Naive B cell (primary cell): ENCODE measurements around the gene NCS1. TPM values are rescaled to one million over a fixed set of nuclear protein-coding genes. Genes with fewer than 3 reads are reported as not detected.

Source experiments
- ATAC-seq, 2 donors: fragments of 150-1000 bp; cut with Tn5 transposase; 2 replicates each; pipeline ENCODE4 v1.10.0; 2021; ENCODE audit warnings: low read depth in 2 of 2, mild to moderate bottlenecking in 2 of 2, moderate library complexity in 2 of 2
- DNase-seq: peaks from one replicate; pipeline ENCODE4 v3.0.0; 2022
- H3K27ac Mint-ChIP-seq, 6 donors: one replicate each; pipeline ENCODE4 v1.8.0; 2020 to 2022; ENCODE audit warnings: mild to moderate bottlenecking in 6 of 6, mixed read lengths in 6 of 6, moderate library complexity in 5 of 6, inconsistent platforms in 2 of 6
- H3K27me3 Mint-ChIP-seq, 3 donors: one replicate each; pipeline ENCODE4 v1.8.0; 2021 to 2022; ENCODE audit warnings: mixed read lengths in 3 of 3, mild to moderate bottlenecking in 1 of 3
- H3K36me3 Mint-ChIP-seq, 2 donors: one replicate each; pipeline ENCODE4 v1.8.0; 2020 to 2022; ENCODE audit warnings: mixed read lengths in 2 of 2, inconsistent platforms in 1 of 2, mild to moderate bottlenecking in 1 of 2
- H3K4me1 Mint-ChIP-seq, 3 donors: one replicate each; pipeline ENCODE4 v1.8.0; 2020 to 2022; ENCODE audit warnings: mixed read lengths in 3 of 3, inconsistent platforms in 1 of 3, mild to moderate bottlenecking in 1 of 3, moderate library complexity in 1 of 3
- H3K4me3 Mint-ChIP-seq, 8 donors: one replicate each; pipeline ENCODE4 v1.8.0; 2020 to 2022; ENCODE audit warnings: mild to moderate bottlenecking in 8 of 8, mixed read lengths in 8 of 8, moderate library complexity in 8 of 8, inconsistent platforms in 2 of 8
- H3K9me3 Mint-ChIP-seq, 7 donors: one replicate each; pipeline ENCODE4 v1.8.0; 2020 to 2022; ENCODE audit warnings: mixed read lengths in 7 of 7, mild to moderate bottlenecking in 5 of 7, inconsistent platforms in 2 of 7, moderate library complexity in 1 of 7
- polyA plus RNA-seq, 6 donors: library from polyadenylated mRNA; unstranded; fragments of 300-500 nt; fragmentation: Illumina TruSeq; gene quantifications; one replicate each; pipeline ENCODE4 v1.2.3, GENCODE V29; 2021; ENCODE audit warnings: low read depth in 6 of 6

NCS1 gene
- polyA plus RNA-seq, 6 donors from 2014 or later, result 0.04 TPM; not detected in 5

DNA sequence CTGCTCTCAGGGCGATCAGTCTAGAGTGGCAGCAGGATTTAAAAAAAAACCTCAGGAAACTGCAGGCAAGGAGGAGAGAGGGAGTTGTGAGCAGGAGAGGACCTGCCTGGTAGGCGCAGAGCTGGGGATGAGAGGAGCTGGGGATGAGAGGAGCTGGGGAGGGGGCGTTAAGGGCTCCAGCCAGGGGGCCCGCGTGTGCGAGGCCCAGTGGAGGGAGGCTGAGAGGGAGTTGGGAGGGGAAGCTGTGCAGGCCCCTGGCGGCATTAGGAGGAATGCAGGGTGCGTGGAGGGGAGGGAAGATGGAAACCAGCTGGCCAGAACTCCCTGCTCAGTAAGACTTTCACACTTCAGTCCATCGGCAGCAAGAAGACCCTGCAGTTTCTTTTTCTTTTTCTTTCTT lies 48.1 kb downstream of the NCS1 start:
- H3K36me3 Mint-ChIP-seq, result no peaks in the 10 kb centered on the region
- H3K9me3 Mint-ChIP-seq, result no peaks in the 10 kb centered on the region
- no peak overlapping the region for H3K27ac Mint-ChIP-seq
- DNase-seq, result no peak
- no peaks in the 10 kb centered on the region for H3K27me3 Mint-ChIP-seq
- no peaks in the 10 kb centered on the region for H3K4me1 Mint-ChIP-seq
- ATAC-seq, result no peak
- no peak overlapping the region for H3K4me3 Mint-ChIP-seq

DNA sequence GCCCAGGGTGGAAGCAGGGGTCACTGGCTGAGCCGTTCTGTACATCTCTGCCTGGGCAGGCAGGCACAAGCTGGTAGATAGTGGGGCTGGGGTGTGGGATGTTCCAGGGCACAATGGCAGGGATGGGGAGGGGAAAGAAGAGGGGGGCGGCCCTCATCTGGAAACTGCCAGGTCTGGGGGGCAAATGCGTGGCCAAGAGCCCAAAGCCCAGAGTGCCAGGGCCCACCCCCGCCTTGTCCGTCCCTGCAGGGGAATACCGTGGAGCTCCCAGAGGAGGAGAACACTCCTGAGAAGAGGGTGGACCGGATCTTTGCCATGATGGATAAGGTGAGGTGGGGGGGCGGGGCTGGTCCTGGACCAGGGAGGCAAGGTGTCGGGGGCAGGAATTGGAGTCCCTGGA lies 50.6 kb downstream of the NCS1 start:
- Mint-ChIP-seq H3K27me3 (peaks cover 0 to 4% (median 0%) of the 10 kb centered on the region in 3 donors), H3K27ac (no peak overlapping the region), H3K4me1 (no peaks in the 10 kb centered on the region), H3K36me3 (no peaks in the 10 kb centered on the region), H3K9me3 (peaks cover 0 to 10% (median 7%) of the 10 kb centered on the region in 7 donors), H3K4me3 (no peak overlapping the region)
- ATAC-seq, result no peak
- no peak for DNase-seq

DNA sequence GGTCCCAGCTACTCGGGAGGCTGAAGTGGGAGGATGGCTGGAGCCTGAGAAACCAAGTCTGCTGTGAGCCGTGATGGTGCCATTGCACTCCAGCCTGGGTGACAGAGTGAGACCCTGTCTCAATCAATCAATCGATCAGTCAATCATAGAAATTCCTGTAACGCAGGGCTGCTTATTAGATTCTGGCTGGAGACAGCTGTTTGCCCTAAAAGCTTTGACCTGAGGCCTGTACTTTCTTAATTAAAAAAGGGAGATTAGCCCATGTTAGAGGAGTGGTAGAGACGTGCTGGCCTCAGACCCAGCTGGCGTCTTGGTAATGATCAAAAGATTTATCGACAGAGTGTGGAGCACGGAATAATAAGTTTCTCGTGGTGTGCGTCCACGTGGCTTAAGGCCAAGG lies 52.9 kb downstream of the NCS1 start:
- ATAC-seq (no peak), DNase-seq (no peak)
- peaks cover 0 to 23% (median 18%) of the 10 kb centered on the region in 7 donors for H3K9me3 Mint-ChIP-seq
- no peak overlapping the region for H3K27ac Mint-ChIP-seq
- no peaks in the 10 kb centered on the region for H3K36me3 Mint-ChIP-seq
- H3K4me1 Mint-ChIP-seq, result no peaks in the 10 kb centered on the region
- no peak overlapping the region for H3K4me3 Mint-ChIP-seq
- peaks cover 0 to 4% (median 0%) of the 10 kb centered on the region in 3 donors for H3K27me3 Mint-ChIP-seq

DNA sequence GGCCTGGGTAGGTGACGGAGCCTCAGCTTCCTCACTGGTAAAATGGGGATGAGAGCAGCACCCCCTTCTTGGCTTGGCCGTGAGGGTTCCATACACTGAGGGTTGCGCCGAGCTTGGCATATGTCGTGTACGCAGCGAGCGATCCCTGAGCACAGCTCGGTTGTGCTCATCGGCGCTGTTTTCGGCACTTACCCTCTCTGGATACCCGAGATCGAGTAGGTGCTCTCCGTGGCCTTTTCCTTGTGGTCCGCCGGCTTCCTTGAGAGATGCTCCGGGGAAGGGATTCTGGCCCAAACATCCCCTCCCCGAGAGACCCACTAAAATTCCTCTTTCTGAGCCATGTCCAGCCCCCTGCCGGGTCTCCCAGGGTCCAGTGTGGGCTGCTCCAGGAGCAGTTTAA lies 53.4 kb downstream of the NCS1 start:
- DNase-seq (no peak), ATAC-seq (no peak)
- H3K4me1 Mint-ChIP-seq, result no peaks in the 10 kb centered on the region
- peaks cover 0 to 4% (median 0%) of the 10 kb centered on the region in 3 donors for H3K27me3 Mint-ChIP-seq
- H3K9me3 Mint-ChIP-seq, result peaks cover 0 to 23% (median 18%) of the 10 kb centered on the region in 7 donors
- no peak overlapping the region for H3K4me3 Mint-ChIP-seq
- no peaks in the 10 kb centered on the region for H3K36me3 Mint-ChIP-seq
- no peak overlapping the region for H3K27ac Mint-ChIP-seq

DNA sequence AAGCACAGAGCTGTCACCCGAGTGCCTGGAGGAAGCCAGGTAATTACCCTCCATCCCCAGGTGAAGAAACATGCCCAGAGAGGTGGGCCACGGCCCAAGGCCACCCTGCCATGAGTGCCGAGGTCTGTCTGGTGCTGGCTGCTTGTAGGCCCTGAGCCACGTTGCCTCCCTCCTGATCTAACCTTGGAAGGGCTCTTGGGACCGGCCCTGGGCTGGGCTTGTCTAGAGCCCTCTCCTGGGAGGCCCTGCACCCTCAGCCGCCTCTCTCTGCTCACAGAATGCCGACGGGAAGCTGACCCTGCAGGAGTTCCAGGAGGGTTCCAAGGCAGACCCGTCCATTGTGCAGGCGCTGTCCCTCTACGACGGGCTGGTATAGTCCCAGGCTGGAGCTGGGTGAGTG lies 53.9 kb downstream of the NCS1 start:
- H3K36me3 Mint-ChIP-seq, result no peaks in the 10 kb centered on the region
- no peaks in the 10 kb centered on the region for H3K4me1 Mint-ChIP-seq
- peaks cover 0 to 4% (median 0%) of the 10 kb centered on the region in 3 donors for H3K27me3 Mint-ChIP-seq
- peaks cover 0 to 23% (median 18%) of the 10 kb centered on the region in 7 donors for H3K9me3 Mint-ChIP-seq
- DNase-seq (no peak), ATAC-seq (no peak)
- H3K27ac Mint-ChIP-seq, result no peak overlapping the region
- no peak overlapping the region for H3K4me3 Mint-ChIP-seq

DNA sequence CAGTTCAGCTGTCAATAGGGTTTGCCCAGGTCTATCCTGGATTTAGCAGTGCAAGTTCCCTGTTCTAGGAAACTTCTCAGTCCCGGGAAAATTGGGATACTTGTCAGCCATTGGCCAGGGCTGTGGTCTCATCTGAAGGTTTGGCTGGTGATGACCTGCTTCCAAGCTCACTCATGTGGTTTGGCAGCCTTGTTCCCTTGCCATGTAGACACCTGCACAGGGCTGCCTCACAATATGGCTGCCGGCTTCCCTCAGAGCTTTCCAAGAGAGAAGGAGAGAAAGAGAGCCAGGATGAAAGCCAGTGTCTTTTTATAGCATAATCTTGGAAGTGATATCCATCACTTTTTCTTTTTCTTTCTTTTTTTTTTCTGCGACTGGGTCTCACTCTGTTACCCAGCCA lies 55.6 kb downstream of the NCS1 start:
- ATAC-seq (no peak), DNase-seq (no peak)
- H3K4me1 Mint-ChIP-seq, result no peaks in the 10 kb centered on the region
- H3K9me3 Mint-ChIP-seq, result peaks cover 0 to 23% (median 18%) of the 10 kb centered on the region in 7 donors
- H3K27me3 Mint-ChIP-seq, result peaks cover 1 to 4% (median 2%) of the 10 kb centered on the region in 3 donors
- no peak overlapping the region for H3K4me3 Mint-ChIP-seq
- H3K36me3 Mint-ChIP-seq, result no peaks in the 10 kb centered on the region
- no peak overlapping the region for H3K27ac Mint-ChIP-seq

DNA sequence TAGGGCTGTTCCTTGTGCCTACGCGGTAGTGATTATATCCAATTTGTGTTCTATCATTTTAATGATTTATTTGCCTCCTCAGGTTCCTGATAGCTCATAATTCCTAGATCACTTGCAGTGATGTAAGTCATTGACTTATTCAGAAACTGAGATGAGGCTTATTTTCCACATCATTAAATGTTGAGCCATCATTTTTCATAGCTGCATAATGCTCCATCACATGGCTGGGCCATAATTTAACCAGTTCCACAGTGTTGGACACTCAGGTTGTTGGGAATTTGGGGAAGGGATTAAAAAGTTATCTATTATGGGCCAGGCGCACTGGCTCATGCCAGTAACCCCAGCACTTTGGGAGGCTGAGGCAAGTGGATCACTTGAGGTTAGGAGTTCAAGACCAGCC lies 57.6 kb downstream of the NCS1 start:
- DNase-seq (no peak), ATAC-seq (no peak)
- H3K4me3 Mint-ChIP-seq, result no peak overlapping the region
- no peak overlapping the region for H3K27ac Mint-ChIP-seq
- no peaks in the 10 kb centered on the region for H3K4me1 Mint-ChIP-seq
- peaks cover 7 to 12% (median 8%) of the 10 kb centered on the region in 3 donors for H3K27me3 Mint-ChIP-seq
- peaks cover 0 to 23% (median 18%) of the 10 kb centered on the region in 7 donors for H3K9me3 Mint-ChIP-seq
- H3K36me3 Mint-ChIP-seq, result no peaks in the 10 kb centered on the region

DNA sequence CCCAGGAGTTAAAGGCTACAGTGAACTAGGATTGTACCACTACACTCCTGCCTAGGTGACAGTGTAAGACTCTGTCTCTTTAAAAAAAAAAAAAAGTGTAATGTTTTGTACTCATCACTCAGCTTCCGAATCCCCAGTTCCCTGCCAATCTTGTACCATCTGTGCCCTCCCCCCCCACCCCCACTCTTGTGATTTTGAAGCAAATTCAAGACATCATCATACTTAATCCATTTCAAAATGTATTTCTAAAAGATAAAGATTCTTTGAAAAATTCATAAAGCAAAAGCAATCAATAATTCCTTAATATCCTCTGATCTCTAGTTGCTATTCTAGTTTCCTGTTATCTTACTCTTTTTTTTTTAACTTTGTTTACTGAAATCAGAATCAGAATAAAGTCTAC lies 58.4 kb downstream of the NCS1 start:
- Mint-ChIP-seq H3K9me3 (peaks cover 0 to 23% (median 18%) of the 10 kb centered on the region in 7 donors), H3K27ac (no peak overlapping the region), H3K4me1 (no peaks in the 10 kb centered on the region), H3K27me3 (peaks cover 7 to 12% (median 8%) of the 10 kb centered on the region in 3 donors), H3K36me3 (no peaks in the 10 kb centered on the region), H3K4me3 (no peak overlapping the region)
- ATAC-seq, result no peak
- no peak for DNase-seq

DNA sequence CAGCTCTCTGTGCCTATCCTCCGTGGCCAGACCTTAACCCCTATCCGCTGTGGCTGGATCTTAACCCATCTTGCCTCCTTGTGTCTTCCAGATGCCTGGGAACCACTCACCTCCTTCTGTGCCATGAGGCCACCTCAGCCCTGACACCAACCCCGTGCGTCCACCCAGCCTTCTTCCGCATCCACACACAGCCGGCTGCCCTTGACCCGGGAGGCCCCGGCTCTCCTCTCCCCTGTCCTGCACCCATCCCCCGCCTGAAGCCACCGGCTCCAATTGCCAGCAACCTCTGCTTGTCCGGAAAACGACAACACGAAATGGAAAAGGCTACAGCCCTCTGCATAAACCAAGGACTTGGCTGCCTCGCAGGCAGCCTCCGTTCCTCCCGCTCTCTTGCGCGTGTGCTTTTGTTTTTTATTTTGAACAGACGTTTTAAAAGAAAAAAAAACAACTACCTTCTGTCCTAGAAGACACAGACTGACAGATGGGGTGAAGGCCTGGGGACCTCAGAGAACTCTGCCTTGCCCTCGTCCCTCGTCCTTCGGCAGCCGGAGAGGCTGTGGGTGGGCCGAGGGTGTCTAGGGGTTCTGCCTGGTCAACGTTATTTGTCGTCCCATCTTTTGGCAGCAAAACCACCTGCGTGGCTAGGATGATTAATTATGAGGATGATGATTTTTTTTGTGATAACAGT lies 60.8 kb downstream of the NCS1 start:
- peak overlapping the region in 1 of 6 donors; percentile 38 for H3K27ac Mint-ChIP-seq

DNA sequence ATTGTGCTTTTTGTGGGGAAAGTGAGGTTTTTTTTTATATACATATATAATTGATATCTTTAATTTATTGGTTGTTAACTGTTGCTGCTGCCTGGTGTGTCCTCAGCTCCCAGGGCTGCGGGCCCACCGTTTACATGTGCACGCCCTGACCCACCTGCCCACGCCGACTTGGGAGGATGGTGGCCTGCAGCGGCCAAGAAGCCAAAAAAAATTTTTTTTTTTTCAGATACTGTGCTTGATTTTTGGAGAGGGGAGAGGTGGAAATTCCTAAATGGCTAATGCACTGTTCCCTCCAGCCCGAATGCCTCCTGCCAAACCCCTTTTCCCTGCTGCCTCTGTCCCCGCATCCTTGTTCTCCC lies 61.4 kb downstream of the NCS1 start:
- H3K27ac Mint-ChIP-seq, result peak overlapping the region in 1 of 6 donors; percentile 62
- peaks cover 0 to 7% (median 7%) of the 10 kb centered on the region in 3 donors for H3K4me1 Mint-ChIP-seq
- H3K27me3 Mint-ChIP-seq, result peaks cover 3 to 12% (median 8%) of the 10 kb centered on the region in 3 donors
- H3K4me3 Mint-ChIP-seq, result no peak overlapping the region
- no peak for ATAC-seq
- H3K9me3 Mint-ChIP-seq, result peaks cover 0 to 6% (median 4%) of the 10 kb centered on the region in 7 donors
- no peaks in the 10 kb centered on the region for H3K36me3 Mint-ChIP-seq
- no peak for DNase-seq

More for the DNA sequence above, 60.8 kb downstream of the NCS1 start:
- Mint-ChIP-seq H3K4me1 (peaks cover 0 to 7% (median 5%) of the 10 kb centered on the region in 3 donors), H3K27me3 (peaks cover 3 to 12% (median 8%) of the 10 kb centered on the region in 3 donors), H3K4me3 (no peak overlapping the region), H3K9me3 (peaks cover 0 to 11% (median 7%) of the 10 kb centered on the region in 7 donors), H3K36me3 (no peaks in the 10 kb centered on the region)
- ATAC-seq (no peak), DNase-seq (no peak)

DNA sequence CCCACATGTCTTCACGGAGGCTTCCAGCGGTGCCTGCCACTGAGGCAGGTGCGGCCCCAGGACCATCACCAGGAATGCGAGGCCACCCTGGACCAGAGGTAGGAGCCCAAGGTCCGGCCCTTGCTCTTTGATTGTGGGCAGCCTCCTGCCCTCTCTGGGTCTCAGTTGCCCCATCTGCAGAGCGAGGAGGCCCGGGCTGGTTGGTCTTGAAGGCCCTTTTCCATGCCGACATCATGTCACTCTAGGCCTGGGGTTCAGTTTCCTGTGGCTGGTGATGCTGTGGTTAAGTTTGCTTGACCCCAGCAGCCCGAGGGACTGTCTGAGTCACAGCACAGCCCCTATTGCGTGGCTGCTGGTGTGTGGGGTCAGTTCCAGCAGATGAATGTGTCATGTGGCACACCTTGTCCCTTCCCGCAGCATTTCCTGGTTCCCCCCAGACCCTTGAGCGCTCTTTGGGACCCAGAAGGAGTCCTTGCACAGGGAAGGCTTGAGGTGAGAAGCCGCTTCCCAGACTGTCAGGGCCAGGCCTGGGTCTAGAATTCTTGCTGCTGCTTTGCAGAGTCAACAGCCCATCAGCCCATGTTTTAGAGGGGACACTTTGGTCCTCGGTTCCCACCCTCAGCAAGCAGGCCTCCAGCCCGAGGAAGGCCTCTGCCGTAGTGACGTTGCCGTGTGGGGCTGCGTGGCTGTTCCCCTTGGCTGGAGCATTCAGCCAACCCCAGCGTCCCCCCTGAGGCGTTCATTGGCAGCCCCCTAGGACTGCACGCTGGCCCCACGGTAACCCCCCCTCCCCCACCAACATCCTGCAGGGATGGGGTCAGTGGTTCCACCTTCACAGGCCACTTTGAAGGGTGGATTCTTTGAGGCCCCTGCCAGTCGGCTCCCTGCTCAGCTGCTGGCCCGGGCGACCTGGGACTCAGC lies 62.4 kb downstream of the NCS1 start:
- Mint-ChIP-seq H3K36me3 (no peaks in the 10 kb centered on the region), H3K9me3 (peaks cover 0 to 3% (median 2%) of the 10 kb centered on the region in 7 donors), H3K4me1 (peaks cover 2 to 17% (median 14%) of the 10 kb centered on the region in 3 donors), H3K27ac (no peak overlapping the region), H3K27me3 (peaks cover 3 to 12% (median 8%) of the 10 kb centered on the region in 3 donors), H3K4me3 (no peak overlapping the region)
- no peak for DNase-seq
- no peak for ATAC-seq

DNA sequence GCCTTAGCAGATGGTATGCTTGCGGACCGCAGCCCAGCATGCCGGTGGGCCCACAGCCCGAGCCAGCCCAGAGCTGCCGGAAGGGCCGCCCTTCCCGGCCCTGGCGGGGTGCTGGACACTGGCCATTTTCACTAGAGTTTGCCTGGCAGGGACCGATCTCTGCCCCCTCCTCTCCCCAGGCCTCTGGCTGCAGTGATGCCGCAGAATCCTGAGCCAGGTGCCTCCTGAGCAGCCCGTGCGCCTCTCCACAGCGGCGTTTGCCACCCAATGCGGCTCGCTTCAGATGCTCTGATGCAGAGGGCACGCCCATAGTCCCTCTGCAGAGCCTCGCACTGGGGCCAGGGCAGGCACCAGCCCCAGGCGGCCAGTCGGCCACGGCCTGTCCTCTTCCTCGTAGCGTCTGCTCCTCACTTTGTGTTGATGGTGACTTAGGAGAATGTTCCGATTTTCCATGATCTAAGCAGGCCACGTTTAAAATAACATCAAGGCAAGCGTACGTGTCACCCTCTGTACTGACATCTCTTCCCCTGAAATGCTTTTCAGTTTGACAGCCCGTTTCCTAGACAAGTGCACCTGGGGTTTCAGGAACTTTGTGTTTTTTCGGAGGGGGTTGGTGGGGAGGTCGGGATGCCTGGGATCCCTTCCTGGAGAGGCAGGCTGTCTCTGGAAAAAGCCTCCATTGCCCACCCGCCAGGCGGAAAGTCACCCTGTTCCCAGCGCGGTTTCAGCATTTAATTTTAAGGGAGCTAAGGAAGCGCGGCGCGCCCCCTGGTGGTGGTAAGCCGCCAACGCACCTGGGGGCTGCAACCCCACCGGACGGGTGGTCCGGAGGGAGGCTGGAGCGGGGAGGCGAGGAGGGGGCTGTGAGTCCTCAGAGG lies 63.6 kb downstream of the NCS1 start:
- H3K4me1 Mint-ChIP-seq, result peaks cover 13 to 29% (median 26%) of the 10 kb centered on the region in 3 donors
- H3K4me3 Mint-ChIP-seq, result peak overlapping the region in 3 of 8 donors; percentile 37 to 76 (median 60)
- H3K36me3 Mint-ChIP-seq, result no peaks in the 10 kb centered on the region
- peaks cover 3 to 12% (median 8%) of the 10 kb centered on the region in 3 donors for H3K27me3 Mint-ChIP-seq
- DNase-seq, result peak; percentile 58
- peak overlapping the region in 1 of 6 donors; percentile 30 for H3K27ac Mint-ChIP-seq
- ATAC-seq, result no peak
- H3K9me3 Mint-ChIP-seq, result peaks cover 0 to 2% (median 0%) of the 10 kb centered on the region in 7 donors
